GM12873 (cell line): ENCODE data around the gene R3HDM1.

ENCODE experiments used
- CTCF ChIP-seq: IDR thresholded peaks from 2 replicates; pipeline ENCODE4 v1.5.1; 2012; ENCODE audit warnings: low read depth, mild to moderate bottlenecking, moderate library complexity, low read length, control low read depth; ENCODE audit not compliant: insufficient read depth; ENCODE audit errors: missing control alignments

R3HDM1 gene

GRCh38 chr2:135600915-135601314 is 69.6 kb downstream of the R3HDM1 start:
- TF ChIP-seq CTCF: no peak

- TF ChIP-seq CTCF: no peak
These were observed 72.3 kb downstream of the R3HDM1 start for GRCh38 chr2:135603543-135603942.

GRCh38 chr2:135607561-135607960 is 76.3 kb downstream of the R3HDM1 start:
- TF ChIP-seq CTCF: no peak

- no peak for TF ChIP-seq CTCF
These were observed 81.0 kb downstream of the R3HDM1 start for GRCh38 chr2:135612319-135612718.

- no peak for TF ChIP-seq CTCF
These were observed 84.1 kb downstream of the R3HDM1 start for GRCh38 chr2:135615404-135615803.

- TF ChIP-seq CTCF: no peak
These were observed 86.3 kb downstream of the R3HDM1 start for GRCh38 chr2:135617501-135618015.

- no peak for TF ChIP-seq CTCF
These were observed 88.9 kb downstream of the R3HDM1 start for GRCh38 chr2:135620198-135620597.

- no peak for TF ChIP-seq CTCF
These were observed 98.2 kb downstream of the R3HDM1 start for GRCh38 chr2:135629520-135629919.
